ENCODE measurements around the gene MAP2K5.

MAP2K5 gene

GRCh38 chr15:67521783-67522568 is 20.5 kb upstream of the MAP2K5 start:
- no peak for DNase-seq

- DNase-seq: no peak
Measured at GRCh38 chr15:67523330-67523729, 19.2 kb upstream of the MAP2K5 start.

- DNase-seq: no peak
Measured at GRCh38 chr15:67524235-67524634, 18.3 kb upstream of the MAP2K5 start.

- no peak for DNase-seq
Measured at GRCh38 chr15:67528513-67528912, 14.0 kb upstream of the MAP2K5 start.

- no peak for DNase-seq
Measured at GRCh38 chr15:67531379-67531914, 11.1 kb upstream of the MAP2K5 start.

- no peak for DNase-seq
Measured at GRCh38 chr15:67533873-67534272, 8.6 kb upstream of the MAP2K5 start.

- no peak for DNase-seq
Measured at GRCh38 chr15:67534360-67534759, 8.1 kb upstream of the MAP2K5 start.

- no peak for DNase-seq
Measured at GRCh38 chr15:67537771-67538170, 4.7 kb upstream of the MAP2K5 start.

GRCh38 chr15:67543348-67543718 is 830 bp downstream of the MAP2K5 start:
- no peak for DNase-seq

GRCh38 chr15:67544475-67544874 is 2.0 kb downstream of the MAP2K5 start:
- no peak for DNase-seq

GRCh38 chr15:67545864-67546263 is 3.4 kb downstream of the MAP2K5 start:
- DNase-seq: no peak

GRCh38 chr15:67547064-67547463 is 4.6 kb downstream of the MAP2K5 start:
- DNase-seq: no peak

GRCh38 chr15:67547836-67548235 is 5.3 kb downstream of the MAP2K5 start:
- no peak for DNase-seq

- DNase-seq: no peak
Measured at GRCh38 chr15:67548236-67548852, 5.8 kb downstream of the MAP2K5 start.

GRCh38 chr15:67548862-67549651 is 6.6 kb downstream of the MAP2K5 start:
- no peak for DNase-seq

GRCh38 chr15:67549736-67550135 is 7.2 kb downstream of the MAP2K5 start:
- DNase-seq: no peak

- no peak for DNase-seq
Measured at GRCh38 chr15:67550522-67550921, 8.0 kb downstream of the MAP2K5 start.

- no peak for DNase-seq
Measured at GRCh38 chr15:67551207-67551743, 8.8 kb downstream of the MAP2K5 start.

- no peak for DNase-seq
Measured at GRCh38 chr15:67554580-67554979, 12.1 kb downstream of the MAP2K5 start.

- DNase-seq: no peak
Measured at GRCh38 chr15:67556976-67557570, 14.6 kb downstream of the MAP2K5 start.

- no peak for DNase-seq
Measured at GRCh38 chr15:67558502-67558901, 16.0 kb downstream of the MAP2K5 start.

GRCh38 chr15:67559158-67559557 is 16.7 kb downstream of the MAP2K5 start:
- DNase-seq: peak; percentile 89

GRCh38 chr15:67559576-67559975 is 17.1 kb downstream of the MAP2K5 start:
- DNase-seq: no peak
